Measurements from ENCODE around the gene SKAP1.

SKAP1 gene

GRCh38 chr17:48244814-48245213 is 185.2 kb downstream of the SKAP1 start:
- DNase-seq (ENCODE audit: low read depth in 2 of 2), result no peak

- no peak for DNase-seq (ENCODE audit: low read depth in 2 of 2)
These were observed 185.8 kb downstream of the SKAP1 start for GRCh38 chr17:48244121-48244711.

GRCh38 chr17:48241770-48242497 is 188.1 kb downstream of the SKAP1 start:
- no peak for DNase-seq (ENCODE audit: low read depth in 2 of 2)

- DNase-seq (ENCODE audit: low read depth in 2 of 2), result no peak
These were observed 188.9 kb downstream of the SKAP1 start for GRCh38 chr17:48241131-48241591.

GRCh38 chr17:48240562-48241130 is 189.4 kb downstream of the SKAP1 start:
- DNase-seq (ENCODE audit: low read depth in 2 of 2), result no peak

- DNase-seq (ENCODE audit: low read depth in 2 of 2), result no peak
These were observed 189.9 kb downstream of the SKAP1 start for GRCh38 chr17:48240122-48240521.

- DNase-seq (ENCODE audit: low read depth in 2 of 2), result no peak
These were observed 190.4 kb downstream of the SKAP1 start for GRCh38 chr17:48239603-48239995.

- DNase-seq (ENCODE audit: low read depth in 2 of 2), result no peak
These were observed 190.9 kb downstream of the SKAP1 start for GRCh38 chr17:48238933-48239602.

GRCh38 chr17:48237456-48237855 is 192.6 kb downstream of the SKAP1 start:
- no peak for DNase-seq (ENCODE audit: low read depth in 2 of 2)

- DNase-seq (ENCODE audit: low read depth in 2 of 2), result no peak
These were observed 193.3 kb downstream of the SKAP1 start for GRCh38 chr17:48236681-48237134.

- no peak for DNase-seq (ENCODE audit: low read depth in 2 of 2)
These were observed 195.1 kb downstream of the SKAP1 start for GRCh38 chr17:48234922-48235321.

- DNase-seq (ENCODE audit: low read depth in 2 of 2), result no peak
These were observed 197.7 kb downstream of the SKAP1 start for GRCh38 chr17:48231995-48232959.

GRCh38 chr17:48229936-48230335 is 200.1 kb downstream of the SKAP1 start:
- no peak for DNase-seq (ENCODE audit: low read depth in 2 of 2)

GRCh38 chr17:48228720-48229119 is 201.3 kb downstream of the SKAP1 start:
- DNase-seq (ENCODE audit: low read depth in 2 of 2), result no peak

- no peak for DNase-seq (ENCODE audit: low read depth in 2 of 2)
These were observed 204.1 kb downstream of the SKAP1 start for GRCh38 chr17:48225725-48226567.

GRCh38 chr17:48223945-48224344 is 206.1 kb downstream of the SKAP1 start:
- DNase-seq (ENCODE audit: low read depth in 2 of 2), result no peak

- no peak for DNase-seq (ENCODE audit: low read depth in 2 of 2)
These were observed 210.4 kb downstream of the SKAP1 start for GRCh38 chr17:48219617-48220016.

- no peak for DNase-seq (ENCODE audit: low read depth in 2 of 2)
These were observed 214.4 kb downstream of the SKAP1 start for GRCh38 chr17:48215583-48216139.

- no peak for DNase-seq (ENCODE audit: low read depth in 2 of 2)
These were observed 216.2 kb downstream of the SKAP1 start for GRCh38 chr17:48213797-48214196.

GRCh38 chr17:48211787-48212186 is 218.2 kb downstream of the SKAP1 start:
- no peak for DNase-seq (ENCODE audit: low read depth in 2 of 2)

Measured in stimulated activated CD4-positive, alpha-beta T cell treated with anti-CD3 and anti-CD28 coated beads, Interleukin-1b, Interleukin-23, amount 100 ng/mL, for 1 hour (primary cell).